Stimulated activated CD8-positive, alpha-beta memory T cell treated with anti-CD3 and anti-CD28 coated beads, Interleukin-2, amount 100 ng/mL, for 48 hours (primary cell): ENCODE results near the gene LEFTY1.

Source experiments
- DNase-seq, 2 donors: peaks; one replicate each; pipeline ENCODE4 v3.0.0-alpha.2; 2020; ENCODE audit warnings: low read depth in 2 of 2

Gene LEFTY1

GRCh38 chr1:225915538-225915991 lies 26.6 kb upstream of the LEFTY1 start:
- no peak for DNase-seq

- no peak for DNase-seq
Measured at GRCh38 chr1:225914947-225915346, 26.0 kb upstream of the LEFTY1 start.

- DNase-seq, result no peak
Measured at GRCh38 chr1:225914391-225914790, 25.4 kb upstream of the LEFTY1 start.

- DNase-seq, result peak; percentile 58 to 63
Measured at GRCh38 chr1:225911191-225912130, 22.5 kb upstream of the LEFTY1 start.

DNA sequence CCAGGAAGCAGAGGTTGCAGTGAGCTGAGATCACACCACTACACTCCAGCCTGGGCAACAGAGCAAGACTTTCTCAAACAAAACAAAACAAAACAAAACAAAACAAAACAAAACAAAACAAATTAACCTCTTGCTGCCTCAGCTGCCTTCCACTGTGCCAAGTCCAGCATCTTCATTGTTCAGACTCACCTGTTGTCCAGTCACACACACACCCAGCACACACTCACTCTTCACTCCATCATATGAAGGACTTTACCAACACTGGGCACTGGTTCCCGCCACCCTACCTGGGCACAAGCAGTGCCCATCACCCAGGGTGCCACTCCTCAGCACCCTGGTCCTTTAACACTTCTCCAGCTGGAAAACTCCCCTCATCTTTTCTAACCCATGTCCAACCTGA lies 20.5 kb upstream of the LEFTY1 start:
- no peak for DNase-seq

- no peak for DNase-seq
Measured at GRCh38 chr1:225908773-225909172, 19.8 kb upstream of the LEFTY1 start.

GRCh38 chr1:225908013-225908640 lies 19.2 kb upstream of the LEFTY1 start:
- DNase-seq, result no peak

- DNase-seq, result no peak
Measured at GRCh38 chr1:225907341-225907740, 18.4 kb upstream of the LEFTY1 start.

DNA sequence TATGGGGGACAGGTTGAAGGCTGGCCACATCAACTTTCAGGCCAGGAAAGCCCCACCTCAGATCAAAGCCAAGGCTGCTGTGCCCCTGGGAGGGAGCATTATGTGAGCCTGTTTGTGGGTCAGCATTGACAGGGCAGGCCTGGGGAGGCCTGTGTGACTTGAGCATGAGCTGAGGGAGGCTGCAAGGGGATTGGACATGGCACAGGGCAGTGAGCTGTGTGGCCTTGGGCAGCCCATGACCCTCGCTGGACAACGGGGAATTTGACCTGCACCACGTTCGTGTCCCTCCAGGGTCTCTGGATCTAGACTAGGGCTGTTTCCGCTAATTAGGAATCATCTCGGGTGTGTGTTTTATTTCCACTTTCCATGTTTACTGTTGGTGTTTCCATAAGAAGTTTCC lies 17.5 kb upstream of the LEFTY1 start:
- no peak for DNase-seq

DNA sequence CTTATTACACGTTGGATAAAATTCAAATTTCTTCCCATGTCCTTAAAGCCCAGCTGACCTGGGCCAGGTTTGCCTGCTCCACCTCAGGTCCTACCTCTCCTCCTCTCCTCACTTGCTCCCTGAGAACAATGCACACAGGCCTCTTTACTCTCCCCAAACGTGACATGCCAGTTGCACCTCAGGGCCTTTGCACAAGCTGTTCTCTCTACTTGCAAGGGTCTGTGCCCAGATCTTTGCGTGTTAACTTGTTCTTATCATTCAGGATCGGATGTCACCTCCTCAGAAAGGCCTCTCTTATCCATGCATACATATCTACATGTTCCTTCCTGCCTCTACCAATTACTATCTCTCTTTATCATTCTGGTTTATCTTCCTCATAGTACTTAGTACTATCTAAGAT lies 14.7 kb upstream of the LEFTY1 start:
- DNase-seq, result no peak

- DNase-seq, result no peak
Measured at GRCh38 chr1:225899044-225899925, 10.3 kb upstream of the LEFTY1 start.

DNA sequence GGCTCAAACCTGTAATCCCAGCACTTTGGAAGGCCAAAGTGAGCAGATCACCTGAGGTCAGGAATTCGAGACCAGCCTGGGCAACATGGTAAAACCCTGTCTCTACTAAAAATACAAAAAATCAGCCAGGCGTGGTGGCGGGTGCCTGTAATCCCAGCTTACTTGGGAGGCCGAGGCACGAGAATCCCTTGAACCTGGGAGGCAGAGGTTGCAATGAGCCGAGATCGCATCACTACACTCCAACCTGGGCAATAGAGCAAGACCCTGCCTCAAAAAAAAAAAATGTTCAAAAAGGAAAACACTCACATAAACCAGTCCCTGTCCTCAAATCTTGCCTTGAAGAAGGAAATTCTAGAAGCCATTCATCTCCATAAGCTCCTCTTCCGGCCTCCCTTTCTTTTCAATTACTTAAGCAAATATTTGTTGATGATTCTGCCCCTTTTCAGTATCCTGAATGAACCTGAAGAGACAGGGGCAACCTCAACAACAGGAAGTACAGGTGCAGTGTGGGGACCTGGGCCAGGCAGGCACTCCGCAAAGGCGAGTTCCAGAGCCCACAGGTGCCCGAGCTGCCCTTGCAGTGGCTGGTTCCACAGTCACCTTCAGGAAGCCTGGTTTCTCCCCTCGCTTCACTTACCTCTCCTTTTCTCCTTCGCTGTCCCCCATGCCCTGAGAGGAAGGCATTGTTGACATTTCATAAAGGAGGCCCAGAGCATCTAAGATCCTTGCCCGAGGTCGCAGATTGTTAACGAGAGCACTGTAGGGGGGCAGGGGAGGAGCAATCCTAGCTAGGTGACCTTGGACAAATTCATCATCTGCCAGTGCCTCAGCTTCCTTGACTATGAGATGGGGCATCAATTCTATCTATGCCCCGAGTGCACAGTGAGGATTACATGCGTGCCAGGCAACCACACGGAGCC lies 8.9 kb upstream of the LEFTY1 start:
- no peak for DNase-seq

DNA sequence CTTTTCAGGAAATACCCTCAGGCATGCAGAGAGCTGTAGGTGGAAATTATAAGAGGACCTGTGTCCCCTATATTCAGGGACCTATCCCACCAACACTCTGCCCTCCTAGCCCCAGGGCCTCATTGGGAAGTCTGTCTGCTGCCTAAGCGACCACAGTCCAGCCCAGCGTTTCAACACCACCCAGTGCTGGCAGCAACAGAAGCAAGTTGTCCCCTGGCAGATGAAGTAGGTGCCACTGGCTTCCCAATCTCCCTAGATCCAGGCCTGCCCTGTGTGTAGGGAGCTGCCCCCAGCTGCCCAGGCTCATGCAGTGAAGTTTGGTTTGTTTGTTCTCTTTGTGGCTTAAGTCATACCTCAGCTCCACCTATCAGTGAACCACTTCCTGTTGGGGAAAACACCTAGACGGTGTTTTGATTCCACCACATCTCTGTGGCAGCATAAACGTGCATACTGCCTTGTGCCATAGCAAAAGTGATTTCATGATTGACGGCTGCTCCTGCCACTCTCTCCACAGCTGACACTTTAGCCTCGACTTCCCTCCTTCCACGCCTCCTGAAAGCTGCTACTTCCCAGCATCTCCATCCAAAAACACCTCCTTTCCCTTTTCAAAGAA lies 8.1 kb upstream of the LEFTY1 start:
- DNase-seq, result peak in 1 of 2 donors; percentile 36

- DNase-seq, result no peak
Measured at GRCh38 chr1:225896494-225896893, 7.5 kb upstream of the LEFTY1 start.

- no peak for DNase-seq
Measured at GRCh38 chr1:225892307-225892706, 3.4 kb upstream of the LEFTY1 start.

- DNase-seq, result no peak
Measured at GRCh38 chr1:225891229-225891972, 2.5 kb upstream of the LEFTY1 start.

DNA sequence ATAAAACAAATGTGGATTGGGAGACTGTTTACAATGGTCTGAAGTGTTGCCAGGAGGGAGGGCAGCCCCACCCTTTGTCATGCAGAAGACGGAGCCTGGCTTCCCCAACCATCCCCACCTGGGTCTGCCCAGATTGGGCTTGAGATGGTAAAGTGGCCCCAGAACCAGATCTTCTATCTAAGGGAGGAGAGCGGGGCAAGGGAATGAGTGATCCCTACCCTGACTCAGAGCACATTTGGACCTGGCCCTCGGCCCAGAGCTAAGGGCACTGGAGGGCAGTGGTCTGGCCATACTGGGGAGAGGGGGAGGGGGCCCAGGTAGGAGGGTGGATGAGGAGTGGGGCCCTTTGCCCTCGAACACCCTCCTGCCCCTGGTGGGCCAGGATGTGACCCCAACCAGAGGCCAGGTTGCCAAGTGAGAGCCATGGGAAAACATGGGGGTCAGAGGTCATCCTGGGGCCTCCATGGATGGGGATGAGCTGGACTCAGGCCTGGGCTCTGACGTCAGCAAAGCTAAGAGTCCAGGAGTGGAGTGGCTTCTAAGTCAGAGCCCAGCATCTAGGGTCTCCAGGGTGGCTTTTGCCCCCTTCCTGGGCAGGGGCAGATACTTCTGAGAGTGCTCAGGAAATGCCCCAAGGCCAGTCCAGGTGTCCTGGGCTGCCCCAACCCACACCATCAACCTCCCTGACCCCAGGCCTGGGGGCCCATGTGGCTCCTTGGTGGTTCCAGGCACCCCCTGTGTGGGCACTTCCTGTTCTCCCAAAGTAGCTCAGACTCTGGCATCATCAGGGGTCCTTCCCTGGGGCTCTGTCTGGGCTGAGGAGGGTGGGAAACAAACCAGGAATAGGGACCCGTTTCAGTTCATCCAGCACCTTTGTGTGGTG lies 1.6 kb upstream of the LEFTY1 start:
- DNase-seq, result no peak

GRCh38 chr1:225889743-225890142 lies 797 bp upstream of the LEFTY1 start:
- DNase-seq, result no peak
